Endometrial microvascular endothelial cells (primary cell): ENCODE data around the gene ERCC4. TPM values are rescaled to one million over a fixed set of nuclear protein-coding genes. Genes with fewer than 3 reads are reported as not detected.
"Not testable (repeated sequence)": the region's sequence is repeated elsewhere in the genome, so short reads cannot be mapped to it uniquely, and the experiment has no call there.

Experiments
- in situ Hi-C: cut with HindIII; loops from 2 replicates; pipeline ENCODE4 v1.10.0; 2017; ENCODE audit warnings: low sequenced_read_pairs, low pct_unique_long_range_greater_than_20kb; ENCODE audit errors: inconsistent ontology term
- total RNA-seq: library from RNA; depleted of rRNA; stranded (reverse); fragments of >200 nt; gene quantifications from one replicate; pipeline ENCODE4 v1.2.3, GENCODE V29; 2015; ENCODE audit errors: inconsistent ontology term

The ERCC4 gene
- total RNA-seq: 9.8 TPM

- in situ Hi-C loops: no loop called here
These were observed at the start of gene ERCC4 for GRCh38 chr16:13919683-13920509. Gene ERCC4, plus strand, starts transcription at chr16:13920154. Its CDS starts 12 bp downstream, at chr16:13920166.

- in situ Hi-C loops: no loop called here
These were observed 46.0 kb upstream of the ERCC4 start for GRCh38 chr16:13873835-13874438.

GRCh38 chr16:13875614-13876284 lies 44.2 kb upstream of the ERCC4 start:
- in situ Hi-C loops: no loop called here

GRCh38 chr16:13883276-13883675 lies 36.7 kb upstream of the ERCC4 start:
- in situ Hi-C loops: no loop called here

- in situ Hi-C loops: no loop called here
These were observed 36.1 kb upstream of the ERCC4 start for GRCh38 chr16:13883881-13884280.

- in situ Hi-C loops: no loop called here
These were observed 34.3 kb upstream of the ERCC4 start for GRCh38 chr16:13885700-13886099.

- in situ Hi-C loops: no loop called here
These were observed 33.3 kb upstream of the ERCC4 start for GRCh38 chr16:13886608-13887007.

GRCh38 chr16:13889323-13889722 lies 30.6 kb upstream of the ERCC4 start:
- in situ Hi-C loops: not testable (repeated sequence)

- in situ Hi-C loops: no loop called here
These were observed 27.7 kb upstream of the ERCC4 start for GRCh38 chr16:13892301-13892700.

GRCh38 chr16:13895516-13895915 lies 24.4 kb upstream of the ERCC4 start:
- in situ Hi-C loops: no loop called here

GRCh38 chr16:13896543-13897182 lies 23.3 kb upstream of the ERCC4 start:
- in situ Hi-C loops: no loop called here

GRCh38 chr16:13897806-13898205 lies 22.1 kb upstream of the ERCC4 start:
- in situ Hi-C loops: no loop called here

GRCh38 chr16:13898233-13898632 lies 21.7 kb upstream of the ERCC4 start:
- in situ Hi-C loops: no loop called here

- in situ Hi-C loops: no loop called here
These were observed 17.9 kb upstream of the ERCC4 start for GRCh38 chr16:13902052-13902451.

GRCh38 chr16:13902677-13903076 lies 17.3 kb upstream of the ERCC4 start:
- in situ Hi-C loops: no loop called here

GRCh38 chr16:13904179-13904691 lies 15.7 kb upstream of the ERCC4 start:
- in situ Hi-C loops: no loop called here

- in situ Hi-C loops: not testable (repeated sequence)
These were observed 15.1 kb upstream of the ERCC4 start for GRCh38 chr16:13904822-13905221.

- in situ Hi-C loops: no loop called here
These were observed 13.5 kb upstream of the ERCC4 start for GRCh38 chr16:13906168-13907089.
